HFF-Myc (cell line): ENCODE data around the gene LDHD.
"Not testable (repeated sequence)": the region's sequence is repeated elsewhere in the genome, so short reads cannot be mapped to it uniquely, and the experiment has no call there.

Experiments used
- DNase-seq: peaks from one replicate; pipeline ENCODE4 v3.0.0-alpha.2; 2011; ENCODE audit warnings: low read depth; ENCODE audit errors: extremely low read depth
- H3K4me3 ChIP-seq: replicated peaks from 2 replicates; pipeline ENCODE4 v1.5.1; 2011; ENCODE audit warnings: low read depth, mild to moderate bottlenecking, control low read depth, low read length
- TF ChIP-seq, protein P1 (sequence below): IDR thresholded peaks from 2 replicates; pipeline ENCODE4 v1.5.1; 2012; ENCODE audit warnings: mild to moderate bottlenecking, low read depth, low read length, control low read depth; ENCODE audit errors: missing control alignments

The LDHD gene

DNA sequence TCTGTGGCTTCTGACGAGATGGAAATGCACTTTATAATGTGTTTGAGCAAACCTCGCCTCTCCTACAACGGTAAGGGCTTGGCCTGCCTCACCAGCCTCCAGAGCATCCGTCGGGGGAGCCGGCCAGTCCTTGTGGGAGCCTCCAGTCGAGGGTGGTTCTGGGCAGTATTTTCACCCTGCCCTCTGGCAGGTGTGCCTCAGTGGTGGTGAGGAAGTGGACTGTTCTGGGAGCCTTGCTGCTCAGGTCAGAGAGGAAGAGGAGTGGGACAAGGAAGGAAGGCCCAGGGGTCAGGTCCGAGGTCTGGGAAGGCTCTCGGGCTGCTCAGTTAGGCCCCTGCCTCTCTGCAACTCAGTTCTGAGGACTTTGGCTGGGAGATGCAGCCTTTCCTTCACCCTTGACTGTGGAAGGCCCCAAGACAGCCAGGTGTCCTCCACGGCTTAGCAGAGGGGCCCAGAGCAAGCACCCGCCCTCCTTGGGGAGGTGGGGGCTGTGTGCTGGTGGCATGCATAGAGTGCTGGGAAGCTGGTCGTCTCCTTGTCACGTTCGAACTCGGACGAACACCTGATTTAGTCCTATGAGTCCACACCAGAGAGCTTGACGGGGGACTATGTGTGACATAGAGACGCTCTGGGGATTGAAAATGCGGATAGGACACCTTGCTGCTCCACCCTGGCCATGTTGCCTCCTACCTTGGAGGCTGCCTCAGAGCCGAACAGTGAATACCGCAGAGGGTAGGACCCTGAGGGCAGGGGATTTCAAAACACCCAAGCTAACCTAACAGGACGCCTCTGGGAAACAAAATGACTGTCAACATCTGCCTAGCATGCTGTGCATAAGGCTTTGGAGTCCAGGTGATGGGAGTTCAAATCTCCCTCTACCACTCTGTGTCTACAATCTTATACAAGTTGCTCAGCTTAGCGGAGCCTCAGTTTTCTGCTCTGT, 22.7 kb downstream of the LDHD start:
- TF ChIP-seq, protein P1, sequence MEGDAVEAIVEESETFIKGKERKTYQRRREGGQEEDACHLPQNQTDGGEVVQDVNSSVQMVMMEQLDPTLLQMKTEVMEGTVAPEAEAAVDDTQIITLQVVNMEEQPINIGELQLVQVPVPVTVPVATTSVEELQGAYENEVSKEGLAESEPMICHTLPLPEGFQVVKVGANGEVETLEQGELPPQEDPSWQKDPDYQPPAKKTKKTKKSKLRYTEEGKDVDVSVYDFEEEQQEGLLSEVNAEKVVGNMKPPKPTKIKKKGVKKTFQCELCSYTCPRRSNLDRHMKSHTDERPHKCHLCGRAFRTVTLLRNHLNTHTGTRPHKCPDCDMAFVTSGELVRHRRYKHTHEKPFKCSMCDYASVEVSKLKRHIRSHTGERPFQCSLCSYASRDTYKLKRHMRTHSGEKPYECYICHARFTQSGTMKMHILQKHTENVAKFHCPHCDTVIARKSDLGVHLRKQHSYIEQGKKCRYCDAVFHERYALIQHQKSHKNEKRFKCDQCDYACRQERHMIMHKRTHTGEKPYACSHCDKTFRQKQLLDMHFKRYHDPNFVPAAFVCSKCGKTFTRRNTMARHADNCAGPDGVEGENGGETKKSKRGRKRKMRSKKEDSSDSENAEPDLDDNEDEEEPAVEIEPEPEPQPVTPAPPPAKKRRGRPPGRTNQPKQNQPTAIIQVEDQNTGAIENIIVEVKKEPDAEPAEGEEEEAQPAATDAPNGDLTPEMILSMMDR: no peak
- H3K4me3 ChIP-seq: no peak overlapping the region
- DNase-seq: no peak

DNA sequence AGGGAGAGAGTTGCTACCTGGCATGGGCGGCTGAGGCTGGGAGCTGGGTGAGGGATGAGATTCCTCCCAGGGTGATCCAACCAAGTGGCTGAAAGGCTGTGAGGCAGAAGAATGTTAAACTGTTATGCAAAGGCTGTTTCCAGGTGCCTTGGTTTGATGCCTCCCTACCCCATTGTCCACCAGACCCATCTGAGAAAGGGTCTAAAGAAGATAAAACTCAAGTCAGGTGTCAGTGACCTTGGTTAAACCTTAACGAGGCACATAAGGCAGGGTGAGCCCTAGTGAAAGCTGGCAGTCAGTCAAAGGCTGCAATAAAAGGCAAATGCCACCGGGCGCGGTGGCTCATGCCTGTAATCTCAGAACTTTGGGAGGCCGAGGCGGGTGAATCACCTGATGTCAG, 23.8 kb downstream of the LDHD start:
- DNase-seq: no peak
- H3K4me3 ChIP-seq: no peak overlapping the region
- TF ChIP-seq, protein P1: no peak

DNA sequence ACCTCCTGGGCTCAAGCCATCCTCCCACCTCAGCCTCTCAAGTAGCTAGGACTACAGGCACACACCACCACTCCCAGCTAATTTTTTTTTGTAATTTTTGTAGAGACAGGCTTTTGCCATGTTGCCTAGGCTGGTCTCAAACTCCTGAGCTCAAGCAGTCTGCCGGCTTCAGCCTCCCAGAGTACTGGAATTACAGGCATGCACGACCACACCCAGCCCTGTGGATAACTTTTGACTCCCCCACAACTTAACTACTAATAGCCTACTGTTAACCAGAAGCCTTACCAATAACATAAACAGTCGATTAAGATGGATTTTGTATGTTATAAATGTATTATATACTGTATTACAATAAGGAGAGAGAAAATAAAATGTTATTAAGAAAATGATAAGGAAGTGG, 25.0 kb downstream of the LDHD start:
- not testable (repeated sequence) for DNase-seq, H3K4me3 ChIP-seq

DNA sequence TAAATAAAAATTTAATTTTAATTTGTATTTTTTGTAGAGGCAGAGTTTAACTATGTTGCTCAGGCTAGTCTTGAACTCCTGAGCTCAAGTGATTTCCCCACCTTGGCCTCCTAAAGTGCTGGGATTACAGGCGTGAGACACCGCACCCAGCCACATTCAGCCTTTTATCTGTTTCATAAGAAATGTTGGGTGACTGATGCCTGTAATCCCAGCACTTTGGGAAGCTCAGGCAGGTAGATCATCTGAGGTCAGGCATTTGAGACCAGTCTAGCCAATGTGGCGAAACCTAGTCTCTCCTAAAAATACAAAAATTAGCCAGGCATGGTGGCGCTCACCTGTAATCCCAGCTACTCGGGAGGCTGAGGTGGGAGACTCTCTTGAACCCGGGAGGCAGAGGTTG, 25.7 kb downstream of the LDHD start:
- not testable (repeated sequence) for DNase-seq, H3K4me3 ChIP-seq

DNA sequence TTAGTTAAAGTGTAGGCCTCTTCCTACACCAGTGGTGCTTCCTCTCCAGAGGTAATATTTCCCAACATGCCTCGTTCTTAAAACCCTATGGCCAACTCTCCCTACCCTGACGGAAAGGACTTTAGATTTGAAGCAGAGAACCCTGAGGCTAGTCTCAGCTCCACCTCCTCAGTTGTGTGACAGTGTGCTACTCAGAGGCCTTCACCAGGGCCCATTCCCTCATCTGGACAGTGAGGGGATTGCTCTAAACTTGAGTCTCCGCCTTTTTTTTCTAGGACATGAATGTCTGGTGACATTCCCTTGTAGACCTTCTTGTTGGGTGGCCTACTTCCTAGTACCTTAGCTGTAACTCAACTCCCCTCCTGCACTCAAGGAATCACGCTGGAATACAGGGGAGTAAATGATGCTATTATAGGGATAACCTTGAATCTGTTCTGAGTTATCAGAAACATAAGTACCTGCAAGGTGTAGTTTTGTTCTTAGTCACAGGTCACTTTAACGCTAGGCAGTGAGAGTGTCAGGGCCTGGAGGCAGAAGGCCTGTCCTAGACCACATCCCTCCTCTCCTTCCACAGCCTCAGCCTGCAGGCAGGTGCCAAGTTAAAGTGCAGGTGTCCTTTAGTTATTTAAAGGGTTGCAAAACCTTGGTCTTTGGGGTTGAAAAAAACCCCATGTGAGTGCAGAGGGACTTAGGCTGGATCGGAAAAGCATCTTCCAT, 26.9 kb downstream of the LDHD start:
- TF ChIP-seq, protein P1: no peak
- H3K4me3 ChIP-seq: no peak overlapping the region
- no peak for DNase-seq

DNA sequence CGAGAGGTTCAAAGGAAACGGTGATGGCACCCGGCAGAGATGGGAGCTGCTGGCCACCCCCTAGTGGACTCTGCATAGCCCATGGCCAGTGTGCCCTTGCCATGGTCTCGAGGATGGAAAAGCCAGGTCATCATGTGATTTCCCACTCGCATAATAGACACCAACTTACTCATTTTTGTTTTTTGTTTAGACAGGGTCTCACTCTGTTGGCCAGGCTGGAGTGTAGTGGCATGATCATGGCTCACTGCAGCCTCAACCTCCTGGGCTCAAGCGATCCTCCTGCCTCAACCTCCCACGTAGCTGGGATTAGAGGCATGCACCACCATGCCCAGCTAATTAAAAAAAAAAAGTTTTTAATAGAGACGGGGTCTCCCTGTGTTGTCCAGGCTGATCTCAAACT, 27.6 kb downstream of the LDHD start:
- DNase-seq: no peak
- TF ChIP-seq, protein P1: no peak
- no peak overlapping the region for H3K4me3 ChIP-seq

DNA sequence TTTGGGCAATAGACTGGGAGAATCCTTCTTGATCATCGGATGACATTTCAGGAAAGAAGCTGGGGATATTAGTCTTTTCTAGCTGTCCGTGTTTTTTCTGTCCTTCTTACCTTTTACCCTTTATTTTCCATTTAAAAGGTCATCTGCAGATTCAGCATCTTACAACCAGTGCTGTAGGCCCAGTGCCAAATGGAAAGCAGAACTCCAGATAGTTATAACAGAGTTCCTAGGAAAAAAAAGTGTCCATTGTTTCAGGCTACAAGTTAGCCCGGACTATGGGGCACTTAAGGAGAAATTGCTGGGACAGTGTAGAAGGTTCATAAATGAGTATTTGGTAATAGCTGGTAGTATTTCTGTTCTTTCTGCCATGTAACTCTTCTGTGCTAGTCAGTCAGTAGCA, 28.4 kb downstream of the LDHD start:
- TF ChIP-seq, protein P1: no peak
- no peak for DNase-seq
- no peak overlapping the region for H3K4me3 ChIP-seq
